ENCODE data around the gene PARD3B.

The PARD3B gene

DNA sequence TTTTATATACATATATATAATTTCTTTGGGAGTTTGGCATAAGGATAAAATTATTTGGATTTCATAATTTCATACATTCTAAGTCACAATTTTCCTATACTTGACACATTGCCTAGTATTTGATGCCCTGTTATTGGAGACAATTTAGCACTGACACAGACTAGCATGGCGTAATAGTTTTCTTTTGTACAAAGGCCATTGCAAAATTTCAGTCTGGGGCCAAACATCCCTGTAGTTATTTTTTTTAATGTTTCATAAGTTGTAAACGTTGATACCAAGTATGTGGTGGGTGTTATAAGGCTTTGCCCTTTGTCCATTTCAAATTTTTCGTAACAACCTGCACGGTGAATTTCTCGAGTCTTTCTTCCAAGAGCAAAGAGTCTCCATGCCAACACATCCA is 1041.4 kb downstream of the PARD3B start:
- no peak for DNase-seq (ENCODE audit: low read depth)
- TF ChIP-seq, protein P1, sequence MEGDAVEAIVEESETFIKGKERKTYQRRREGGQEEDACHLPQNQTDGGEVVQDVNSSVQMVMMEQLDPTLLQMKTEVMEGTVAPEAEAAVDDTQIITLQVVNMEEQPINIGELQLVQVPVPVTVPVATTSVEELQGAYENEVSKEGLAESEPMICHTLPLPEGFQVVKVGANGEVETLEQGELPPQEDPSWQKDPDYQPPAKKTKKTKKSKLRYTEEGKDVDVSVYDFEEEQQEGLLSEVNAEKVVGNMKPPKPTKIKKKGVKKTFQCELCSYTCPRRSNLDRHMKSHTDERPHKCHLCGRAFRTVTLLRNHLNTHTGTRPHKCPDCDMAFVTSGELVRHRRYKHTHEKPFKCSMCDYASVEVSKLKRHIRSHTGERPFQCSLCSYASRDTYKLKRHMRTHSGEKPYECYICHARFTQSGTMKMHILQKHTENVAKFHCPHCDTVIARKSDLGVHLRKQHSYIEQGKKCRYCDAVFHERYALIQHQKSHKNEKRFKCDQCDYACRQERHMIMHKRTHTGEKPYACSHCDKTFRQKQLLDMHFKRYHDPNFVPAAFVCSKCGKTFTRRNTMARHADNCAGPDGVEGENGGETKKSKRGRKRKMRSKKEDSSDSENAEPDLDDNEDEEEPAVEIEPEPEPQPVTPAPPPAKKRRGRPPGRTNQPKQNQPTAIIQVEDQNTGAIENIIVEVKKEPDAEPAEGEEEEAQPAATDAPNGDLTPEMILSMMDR (conservative IDR thresholded peaks at IDR 0.05; ENCODE audit: low read depth, low read length): no peak
- no peak overlapping the region for H3K4me3 ChIP-seq (ENCODE audit: low read length)

DNA sequence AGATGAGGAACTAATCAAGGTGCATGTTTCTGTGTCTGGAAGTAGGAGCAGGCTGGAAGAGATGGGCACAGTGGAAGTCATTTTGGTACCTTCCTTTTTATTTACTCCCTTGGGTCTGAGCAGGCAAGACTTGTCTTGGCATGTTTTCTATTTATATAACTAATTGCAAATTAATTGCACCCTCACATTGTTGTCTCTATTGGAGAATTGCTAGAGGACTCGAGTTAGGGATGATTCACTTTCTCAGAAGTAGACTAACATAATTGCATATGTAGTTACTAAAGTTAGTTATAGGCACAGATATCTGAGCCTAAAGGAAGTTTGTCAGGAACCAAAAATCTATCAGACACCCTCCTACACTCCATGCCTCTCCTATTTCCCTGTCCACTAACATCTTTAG is 1044.2 kb downstream of the PARD3B start:
- no peak for DNase-seq (ENCODE audit: low read depth)
- TF ChIP-seq, protein P1 (conservative IDR thresholded peaks at IDR 0.05; ENCODE audit: low read depth, low read length): no peak
- no peak overlapping the region for H3K4me3 ChIP-seq (ENCODE audit: low read length)

DNA sequence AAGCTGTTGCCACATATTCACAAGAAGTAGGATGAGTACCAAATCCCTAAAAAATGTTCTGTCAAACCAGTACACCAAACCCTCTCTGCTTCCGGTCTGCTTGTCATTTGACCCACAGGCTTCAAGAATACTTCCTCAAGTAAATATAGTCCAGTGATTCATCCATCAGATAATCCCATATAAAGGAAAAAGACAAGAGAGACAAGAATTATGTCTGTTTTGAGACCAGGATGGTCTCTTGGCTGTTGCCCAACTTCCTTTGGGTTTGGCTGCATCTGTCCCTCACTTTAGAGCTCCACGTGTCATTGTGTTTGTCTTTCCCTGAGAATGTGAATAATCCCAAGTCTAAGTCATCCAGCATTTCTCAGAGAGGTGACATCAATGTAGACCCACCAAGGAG is 1045.5 kb downstream of the PARD3B start:
- no peak overlapping the region for H3K4me3 ChIP-seq (ENCODE audit: low read length)
- TF ChIP-seq, protein P1 (conservative IDR thresholded peaks at IDR 0.05; ENCODE audit: low read depth, low read length): no peak
- no peak for DNase-seq (ENCODE audit: low read depth)

DNA sequence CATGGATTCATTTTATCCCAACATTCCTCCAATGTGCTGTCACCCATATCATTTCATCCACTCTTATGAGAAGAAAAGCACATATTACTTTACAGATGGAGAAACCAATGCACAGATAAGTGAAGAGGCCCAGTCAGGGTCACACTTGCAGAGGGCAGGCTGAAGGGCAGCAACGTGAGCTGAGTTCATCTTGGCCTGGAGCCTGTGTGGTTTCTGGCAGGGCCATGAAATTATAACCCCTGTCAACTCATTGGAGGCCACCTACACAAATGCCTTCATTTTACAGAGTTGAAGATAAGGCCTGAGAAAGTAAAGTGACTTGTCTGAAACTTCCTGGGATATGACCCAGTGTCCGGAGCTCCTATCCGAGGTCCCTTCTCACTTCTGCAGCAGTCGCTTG is 1048.6 kb downstream of the PARD3B start:
- TF ChIP-seq, protein P1 (conservative IDR thresholded peaks at IDR 0.05; ENCODE audit: low read depth, low read length): no peak
- no peak overlapping the region for H3K4me3 ChIP-seq (ENCODE audit: low read length)
- no peak for DNase-seq (ENCODE audit: low read depth)

DNA sequence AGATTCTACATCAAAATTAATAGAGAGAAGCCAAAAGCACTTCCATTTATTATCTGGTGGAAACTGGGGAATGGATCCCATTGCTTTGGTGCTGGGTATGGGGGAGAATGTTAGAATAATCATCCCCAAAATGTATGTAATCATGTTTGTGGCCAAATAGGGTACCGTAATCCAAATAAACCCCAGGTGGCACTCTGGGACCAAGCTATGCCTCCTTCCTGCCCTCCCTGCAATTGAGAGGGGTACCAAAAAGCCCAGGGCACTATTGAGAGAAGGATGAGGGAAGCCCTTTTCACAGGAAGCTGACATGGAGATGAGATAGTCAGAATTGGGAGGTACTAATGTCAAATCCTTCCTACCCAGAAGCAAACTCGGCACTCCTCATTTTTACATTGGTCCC is 1051.3 kb downstream of the PARD3B start:
- no peak overlapping the region for H3K4me3 ChIP-seq (ENCODE audit: low read length)
- TF ChIP-seq, protein P1 (conservative IDR thresholded peaks at IDR 0.05; ENCODE audit: low read depth, low read length): no peak
- DNase-seq (ENCODE audit: low read depth): no peak

DNA sequence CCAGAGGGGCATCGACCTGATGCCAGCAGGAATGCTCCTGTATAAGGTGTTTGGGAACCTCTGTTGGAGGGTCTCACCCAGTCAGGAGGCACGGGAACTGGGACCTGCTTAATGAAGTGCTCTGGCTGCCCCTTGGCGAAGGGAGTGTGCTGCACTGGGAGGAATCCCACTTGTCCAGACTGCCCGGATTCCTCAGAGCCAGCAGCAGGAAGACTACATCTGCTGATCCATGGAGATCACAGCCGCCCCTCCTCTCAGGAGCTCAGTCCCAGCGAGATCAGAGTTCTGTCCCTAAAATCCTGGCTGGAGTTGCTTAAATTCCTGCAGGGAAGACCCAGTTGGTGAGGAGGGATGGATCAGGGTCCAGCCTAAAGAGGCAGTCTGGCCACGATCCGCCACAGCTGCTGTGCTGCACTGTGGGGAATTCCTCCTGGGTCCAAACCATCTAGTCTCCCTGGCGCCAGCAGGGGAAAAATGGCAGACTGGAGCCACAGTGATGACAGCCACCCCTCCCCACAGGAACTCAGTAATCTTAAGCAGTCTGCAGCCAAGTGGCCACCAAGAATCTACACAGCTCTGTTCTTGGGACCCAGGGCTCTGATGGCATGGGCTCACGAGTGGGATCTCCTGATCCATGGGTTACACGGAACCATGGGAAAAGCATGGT is 1060.5 kb downstream of the PARD3B start:
- TF ChIP-seq, protein P1 (conservative IDR thresholded peaks at IDR 0.05; ENCODE audit: low read depth, low read length): no peak
- no peak for DNase-seq (ENCODE audit: low read depth)
- no peak overlapping the region for H3K4me3 ChIP-seq (ENCODE audit: low read length)

DNA sequence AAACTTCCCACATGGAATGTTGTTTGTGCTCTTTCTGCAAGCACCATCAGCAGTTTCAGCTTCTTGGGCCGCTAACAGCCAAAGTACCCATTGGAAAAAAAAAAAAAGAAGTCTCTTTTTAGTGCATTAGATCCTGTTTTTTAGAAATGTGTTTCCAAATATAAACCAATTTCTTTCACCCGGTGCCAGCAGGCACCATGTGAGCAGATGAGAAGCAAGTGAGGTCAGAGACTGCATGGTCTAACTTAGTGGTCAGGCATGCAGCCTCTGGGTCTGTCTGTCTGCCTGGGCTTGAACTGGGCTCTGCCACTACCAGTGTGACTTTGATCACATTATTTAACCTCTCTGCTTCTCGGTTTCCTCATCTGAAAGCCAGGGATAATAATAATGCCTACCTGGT is 1061.9 kb downstream of the PARD3B start:
- DNase-seq (ENCODE audit: low read depth): no peak
- no peak overlapping the region for H3K4me3 ChIP-seq (ENCODE audit: low read length)
- TF ChIP-seq, protein P1 (conservative IDR thresholded peaks at IDR 0.05; ENCODE audit: low read depth, low read length): no peak

Data from retinal pigment epithelial cell (primary cell).